Calu3 (cell line): ENCODE data around the gene NCDN. TPM values are rescaled to one million over a fixed set of nuclear protein-coding genes. Genes with fewer than 3 reads are reported as not detected.
"Not testable (repeated sequence)": the region's sequence is repeated elsewhere in the genome, so short reads cannot be mapped to it uniquely, and the experiment has no call there.

Source experiments
- BruUV-seq: library from RNA; stranded (reverse); fragments of 400-500 nt; replicated peaks from 2 replicates; lab custom pipeline; 2021; lab: Mats Ljungman, UMichigan
- CTCF ChIA-PET: fragments of 300-600 bp; sonication (Branson Sonifier 250); formaldehyde crosslinking; loops from one replicate; lab custom pipeline; 2022; ENCODE audit warnings: antibody characterized with exemption; lab: Charles Lee
- DNase-seq: peaks from one replicate; pipeline ENCODE4 v3.0.0; 2022
- H3K27ac Mint-ChIP-seq: one replicate; pipeline ENCODE4 v1.8.0; 2022; ENCODE audit warnings: mixed read lengths; ENCODE audit not compliant: unreplicated experiment
- H3K27me3 Mint-ChIP-seq: one replicate; pipeline ENCODE4 v1.8.0; 2022; ENCODE audit warnings: mixed read lengths; ENCODE audit not compliant: unreplicated experiment
- H3K36me3 Mint-ChIP-seq: one replicate; pipeline ENCODE4 v1.8.0; 2022; ENCODE audit warnings: mild to moderate bottlenecking, moderate library complexity, mixed read lengths; ENCODE audit not compliant: insufficient read depth, unreplicated experiment
- H3K4me1 Mint-ChIP-seq: one replicate; pipeline ENCODE4 v1.8.0; 2022; ENCODE audit warnings: mild to moderate bottlenecking, low read depth, mixed read lengths; ENCODE audit not compliant: unreplicated experiment
- H3K4me3 Mint-ChIP-seq: one replicate; pipeline ENCODE4 v1.8.0; 2022; ENCODE audit warnings: mild to moderate bottlenecking, low read depth, moderate library complexity, mixed read lengths; ENCODE audit not compliant: unreplicated experiment
- H3K9me3 Mint-ChIP-seq: one replicate; pipeline ENCODE4 v1.8.0; 2022; ENCODE audit warnings: low read depth, mixed read lengths; ENCODE audit not compliant: unreplicated experiment
- CTCF ChIP-seq: fragments of 200-600 bp; IDR thresholded peaks from one replicate; pipeline ENCODE4 v1.8.0; 2022; ENCODE audit warnings: antibody characterized with exemption; ENCODE audit not compliant: unreplicated experiment
- intact Hi-C: fragments of 100-400 bp; cut with micrococcal nuclease; formaldehyde crosslinking; loops from one replicate; pipeline ENCODE4 v1.10.0; 2022; ENCODE audit not compliant: unreplicated experiment
- total RNA-seq: library from RNA; stranded (reverse); gene quantifications from 2 replicates; pipeline ENCODE4 v1.2.3, GENCODE V29; 2022

NCDN gene
- total RNA-seq, 1 experiment from 2014 or later, result 36.0 TPM

- CTCF ChIA-PET, result no interaction called here
- intact Hi-C loops, result no loop called here
- BruUV-seq, result no TSS peak
- peak overlapping the region; percentile 63 for H3K4me3 Mint-ChIP-seq
- H3K9me3 Mint-ChIP-seq, result no peaks in the 10 kb centered on the region
- H3K4me1 Mint-ChIP-seq, result peaks cover 19% of the 10 kb centered on the region
- no peak for TF ChIP-seq CTCF
- no peak overlapping the region for H3K27ac Mint-ChIP-seq
- DNase-seq, result no peak
- H3K27me3 Mint-ChIP-seq, result peaks cover 51% of the 10 kb centered on the region
- H3K36me3 Mint-ChIP-seq, result peaks cover 11% of the 10 kb centered on the region
These were observed 17.2 kb downstream of the NCDN start for GRCh38 chr1:35574655-35575415.

- no peak for TF ChIP-seq CTCF
- H3K27me3 Mint-ChIP-seq, result peaks cover 45% of the 10 kb centered on the region
- BruUV-seq, result no TSS peak
- no peak for DNase-seq
- H3K4me1 Mint-ChIP-seq, result peaks cover 12% of the 10 kb centered on the region
- peaks cover 11% of the 10 kb centered on the region for H3K36me3 Mint-ChIP-seq
- intact Hi-C loops, result no loop called here
- CTCF ChIA-PET, result no interaction called here
- no peak overlapping the region for H3K4me3 Mint-ChIP-seq
- H3K27ac Mint-ChIP-seq, result no peak overlapping the region
- no peaks in the 10 kb centered on the region for H3K9me3 Mint-ChIP-seq
These were observed 17.9 kb downstream of the NCDN start for GRCh38 chr1:35575416-35575958.

- CTCF ChIA-PET, result no interaction called here
- peaks cover 11% of the 10 kb centered on the region for H3K36me3 Mint-ChIP-seq
- H3K27me3 Mint-ChIP-seq, result peaks cover 38% of the 10 kb centered on the region
- BruUV-seq, result no TSS peak
- DNase-seq, result no peak
- intact Hi-C loops, result no loop called here
- no peak for TF ChIP-seq CTCF
- H3K27ac Mint-ChIP-seq, result no peak overlapping the region
- no peak overlapping the region for H3K4me3 Mint-ChIP-seq
- H3K4me1 Mint-ChIP-seq, result peaks cover 9% of the 10 kb centered on the region
- no peaks in the 10 kb centered on the region for H3K9me3 Mint-ChIP-seq
These were observed 18.6 kb downstream of the NCDN start for GRCh38 chr1:35576061-35576765.

GRCh38 chr1:35576766-35577070 is 19.1 kb downstream of the NCDN start:
- CTCF ChIA-PET, intact Hi-C loops, BruUV-seq, DNase-seq, H3K4me3 Mint-ChIP-seq, H3K27ac Mint-ChIP-seq, H3K4me1 Mint-ChIP-seq, H3K9me3 Mint-ChIP-seq: not testable (repeated sequence)
- peaks cover 11% of the 10 kb centered on the region for H3K36me3 Mint-ChIP-seq
- H3K27me3 Mint-ChIP-seq, result peaks cover 33% of the 10 kb centered on the region
